ENCODE results near the gene SYT11.

GRCh38 chr1:155844860-155845421 is 14.4 kb upstream of the SYT11 start:
- no peak for TF ChIP-seq CTCF (IDR thresholded peaks at IDR 0.05 in 4 of 5, conservative IDR thresholded peaks at IDR 0.05 in 1 of 5)
- TF ChIP-seq POLR2A (IDR thresholded peaks at IDR 0.05) = no peak
